ENCODE measurements around the gene CCNY.

DNA sequence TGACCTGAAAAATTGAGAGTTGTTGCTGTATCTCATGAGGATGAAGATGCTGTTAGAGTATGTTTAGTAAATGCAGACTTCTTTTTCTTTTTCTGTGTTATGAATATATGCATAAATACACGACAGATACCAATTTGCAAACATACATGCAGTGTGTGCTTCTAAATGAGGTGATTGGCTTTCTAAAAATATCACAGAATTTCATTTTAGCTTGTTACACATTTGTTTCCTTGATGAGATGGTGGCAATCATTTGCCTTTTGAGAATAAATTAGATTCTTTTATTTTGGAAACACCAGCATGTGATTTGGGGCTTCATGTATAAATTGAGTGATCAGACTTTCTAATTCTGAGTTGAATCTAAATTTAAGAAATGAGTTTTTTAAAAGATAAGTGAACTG, 29.7 kb downstream of the CCNY start:
- TF ChIP-seq, protein P1, sequence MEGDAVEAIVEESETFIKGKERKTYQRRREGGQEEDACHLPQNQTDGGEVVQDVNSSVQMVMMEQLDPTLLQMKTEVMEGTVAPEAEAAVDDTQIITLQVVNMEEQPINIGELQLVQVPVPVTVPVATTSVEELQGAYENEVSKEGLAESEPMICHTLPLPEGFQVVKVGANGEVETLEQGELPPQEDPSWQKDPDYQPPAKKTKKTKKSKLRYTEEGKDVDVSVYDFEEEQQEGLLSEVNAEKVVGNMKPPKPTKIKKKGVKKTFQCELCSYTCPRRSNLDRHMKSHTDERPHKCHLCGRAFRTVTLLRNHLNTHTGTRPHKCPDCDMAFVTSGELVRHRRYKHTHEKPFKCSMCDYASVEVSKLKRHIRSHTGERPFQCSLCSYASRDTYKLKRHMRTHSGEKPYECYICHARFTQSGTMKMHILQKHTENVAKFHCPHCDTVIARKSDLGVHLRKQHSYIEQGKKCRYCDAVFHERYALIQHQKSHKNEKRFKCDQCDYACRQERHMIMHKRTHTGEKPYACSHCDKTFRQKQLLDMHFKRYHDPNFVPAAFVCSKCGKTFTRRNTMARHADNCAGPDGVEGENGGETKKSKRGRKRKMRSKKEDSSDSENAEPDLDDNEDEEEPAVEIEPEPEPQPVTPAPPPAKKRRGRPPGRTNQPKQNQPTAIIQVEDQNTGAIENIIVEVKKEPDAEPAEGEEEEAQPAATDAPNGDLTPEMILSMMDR (IDR thresholded peaks at IDR 0.05) = no peak
- TF ChIP-seq ZFX (IDR thresholded peaks at IDR 0.05; ENCODE audit: borderline replicate concordance) = no peak
